ENCODE results near the gene MTSS2. TPM values are rescaled to one million over a fixed set of nuclear protein-coding genes. Genes with fewer than 3 reads are reported as not detected.

The MTSS2 gene
- total and polyA plus RNA-seq, 2 of the 4 experiments (the other 2 are of a cell fraction) = 9.1 to 86.2 TPM

GRCh38 chr16:70646260-70647241 lies 39.3 kb downstream of the MTSS2 start, which contains the start of gene IL34:
TSS of gene IL34 (plus strand) at chr16:70646559. CDS start at chr16:70646948, 389 bp downstream.
- no peak within 1 kb of the TSS for H3K56ac ChIP-seq (ENCODE audit: extremely low read depth, insufficient read depth, low read length)
- H3K4me1 ChIP-seq (ENCODE audit: control insufficient read depth, insufficient read depth, low read length) = peaks cover 3% of the 10 kb centered on the region
- ATAC-seq (ENCODE audit: low read depth) (no peak), DNase-seq (no peak)
- no peak within 1 kb of the TSS for H3K18ac ChIP-seq (ENCODE audit: low read depth, low read length)
- no peaks in the 10 kb centered on the region for H3K36me3 ChIP-seq (ENCODE audit: control insufficient read depth, insufficient read depth, low read length)
- 53% methylated on average over 7 of the region's 39 CpGs; no CpG with 5 or more reads in 1 of the 2 experiments for WGBS, 2 experiments (ENCODE audit: extremely low coverage in 2 of 2, insufficient read length in 1 of 2)
- ChIA-PET CTCF (interaction anchor here (0.5 kb wide), 1 partner anchor 10 kb away, joined by 3 read pairs; no protein-coding TSS in a partner anchor), POLR2A (ENCODE audit: unreplicated experiment) (no interaction called here)
- in situ Hi-C loops (cut with MboI; ENCODE audit: low sequenced_read_pairs) = loop anchor here (5.0 kb wide), 1 partner anchor 274 kb away; no protein-coding TSS in a partner anchor
- no peak within 1 kb of the TSS for H2AK5ac ChIP-seq (ENCODE audit: low read depth, low read length)
- H3K9me3 ChIP-seq (ENCODE audit: control insufficient read depth, insufficient read depth, low read length) = no peaks in the 10 kb centered on the region
- no peak within 1 kb of the TSS for H2BK15ac ChIP-seq (ENCODE audit: low read depth, low read length)
- H3K79me1 ChIP-seq (ENCODE audit: low read depth in 1 of 2, low read length in 2 of 2) = no peaks in the 10 kb centered on the region
- no peak within 1 kb of the TSS for H2BK20ac ChIP-seq (ENCODE audit: low read depth, low read length)
- no peak within 1 kb of the TSS for H3K4me2 ChIP-seq (ENCODE audit: low read depth, low read length)
- no peak within 1 kb of the TSS for H3K4ac ChIP-seq (ENCODE audit: low read depth, low read length)
- no peak within 1 kb of the TSS for H2BK120ac ChIP-seq (ENCODE audit: low read depth, low read length)
- dilution Hi-C loops (cut with HindIII; ENCODE audit: low sequenced_read_pairs, unreplicated experiment) = no loop called here
- no peak within 1 kb of the TSS for H4K5ac ChIP-seq (ENCODE audit: low read depth, low read length)
- no peak within 1 kb of the TSS for H4K91ac ChIP-seq (ENCODE audit: insufficient read depth, low read depth, low read length)
- no peak within 1 kb of the TSS for H3K9ac ChIP-seq (ENCODE audit: low read depth, low read length)
- TF ChIP-seq MAFK (IDR thresholded peaks at IDR 0.05; ENCODE audit: low read depth, low read length) (no peak), POLR2A (IDR thresholded peaks at IDR 0.05; ENCODE audit: low read depth, low read length) (no peak), MXI1 (IDR thresholded peaks at IDR 0.05; ENCODE audit: borderline replicate concordance, low read depth, low read length) (no peak), BHLHE40 (IDR thresholded peaks at IDR 0.05; ENCODE audit: low read depth, low read length) (no peak), NFE2L2 (IDR thresholded peaks at IDR 0.05; ENCODE audit: low read depth, low read length) (no peak), CHD1 (IDR thresholded peaks at IDR 0.05; ENCODE audit: low read depth, low read length) (no peak), RAD21 (IDR thresholded peaks at IDR 0.05; ENCODE audit: low read length) (no peak), CEBPB (IDR thresholded peaks at IDR 0.05; ENCODE audit: low read depth, low read length) (no peak), RCOR1 (IDR thresholded peaks at IDR 0.05; ENCODE audit: insufficient replicate concordance, low read length) (no peak), MAZ (IDR thresholded peaks at IDR 0.05; ENCODE audit: borderline replicate concordance, low read depth, low read length) (no peak), SMC3 (IDR thresholded peaks at IDR 0.05; ENCODE audit: low read depth, low read length) (no peak)
- TF ChIP-seq, protein P1, sequence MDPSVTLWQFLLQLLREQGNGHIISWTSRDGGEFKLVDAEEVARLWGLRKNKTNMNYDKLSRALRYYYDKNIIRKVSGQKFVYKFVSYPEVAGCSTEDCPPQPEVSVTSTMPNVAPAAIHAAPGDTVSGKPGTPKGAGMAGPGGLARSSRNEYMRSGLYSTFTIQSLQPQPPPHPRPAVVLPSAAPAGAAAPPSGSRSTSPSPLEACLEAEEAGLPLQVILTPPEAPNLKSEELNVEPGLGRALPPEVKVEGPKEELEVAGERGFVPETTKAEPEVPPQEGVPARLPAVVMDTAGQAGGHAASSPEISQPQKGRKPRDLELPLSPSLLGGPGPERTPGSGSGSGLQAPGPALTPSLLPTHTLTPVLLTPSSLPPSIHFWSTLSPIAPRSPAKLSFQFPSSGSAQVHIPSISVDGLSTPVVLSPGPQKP (IDR thresholded peaks at IDR 0.05; ENCODE audit: borderline replicate concordance, low read depth, low read length) = no peak
- TF ChIP-seq, protein P2, sequence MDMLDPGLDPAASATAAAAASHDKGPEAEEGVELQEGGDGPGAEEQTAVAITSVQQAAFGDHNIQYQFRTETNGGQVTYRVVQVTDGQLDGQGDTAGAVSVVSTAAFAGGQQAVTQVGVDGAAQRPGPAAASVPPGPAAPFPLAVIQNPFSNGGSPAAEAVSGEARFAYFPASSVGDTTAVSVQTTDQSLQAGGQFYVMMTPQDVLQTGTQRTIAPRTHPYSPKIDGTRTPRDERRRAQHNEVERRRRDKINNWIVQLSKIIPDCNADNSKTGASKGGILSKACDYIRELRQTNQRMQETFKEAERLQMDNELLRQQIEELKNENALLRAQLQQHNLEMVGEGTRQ (IDR thresholded peaks at IDR 0.05; ENCODE audit: low read depth, low read length) = no peak
- H3K4me3 ChIP-seq (ENCODE audit: insufficient read depth, low read depth, low read length) = no peak within 1 kb of the TSS
- H4K8ac ChIP-seq (ENCODE audit: low read depth in 2 of 2, low read length in 2 of 2) = no peak within 1 kb of the TSS
- H2AFZ ChIP-seq (replicated peaks; ENCODE audit: low read length, poor library complexity) = peak within 1 kb of the TSS; percentile 34
- H3K27me3 ChIP-seq (ENCODE audit: control insufficient read depth, insufficient read depth, low read length) = 0 out of 2 replicates have a peak, but pooled peaks cover 4% of the 10 kb centered on the region
- no peaks in the 10 kb centered on the region; the same call in 1 of the 2 replicates for H3K9me1 ChIP-seq (ENCODE audit: insufficient read depth, low read length)
- peak within 1 kb of the TSS; percentile 52 for H2AK9ac ChIP-seq (replicated peaks; ENCODE audit: low read depth, low read length, poor library complexity)
- no peaks in the 10 kb centered on the region for H4K20me1 ChIP-seq (ENCODE audit: insufficient read depth, low read length)
- H2BK5ac ChIP-seq (ENCODE audit: low read depth, low read length, poor library complexity, severe bottlenecking) = no peak within 1 kb of the TSS
- H3K23ac ChIP-seq (ENCODE audit: low read depth, low read length) = no peak within 1 kb of the TSS
- intact Hi-C loops (cut with micrococcal nuclease) = no loop called here
- H3K27ac ChIP-seq (ENCODE audit: insufficient read depth, low read length) = no peak within 1 kb of the TSS
- no TSS peak for BruUV-seq (replicated peaks)
- no peak within 1 kb of the TSS for H3K14ac ChIP-seq (replicated peaks; ENCODE audit: low read depth, low read length)

Measured in IMR-90 (cell line).